Measurements from ENCODE around the gene CTIF. TPM values are rescaled to one million over a fixed set of nuclear protein-coding genes. Genes with fewer than 3 reads are reported as not detected.

The CTIF gene
- total RNA-seq, 1 donor from 2014 or later, result 35.1 TPM

DNA sequence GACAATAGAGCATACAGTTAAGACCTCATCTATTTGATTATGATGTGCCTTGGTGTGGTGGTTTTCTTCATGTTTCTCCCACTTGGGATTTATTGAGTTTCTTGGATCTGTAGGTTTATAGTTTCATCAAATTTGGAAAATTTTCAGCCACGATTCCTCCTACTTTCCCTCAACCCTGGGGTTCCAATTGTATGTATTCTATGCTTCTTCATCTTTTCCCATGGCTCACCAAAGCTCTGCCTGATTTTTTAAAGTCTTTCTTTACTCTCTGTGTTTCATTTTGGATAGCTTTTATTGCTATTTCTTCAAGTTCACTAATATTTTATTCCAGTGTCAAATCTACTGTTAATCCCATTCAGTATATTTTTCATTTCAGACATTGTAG is 132.7 kb downstream of the CTIF start:
- intact Hi-C loops (cut with DNase I), result loop anchor here (10.0 kb wide), 2 partner anchors 503 to 813 kb away; partner anchors contain the start of gene C18orf32
- DNase-seq (ENCODE audit: extremely low spot score in 2 of 2), result no peak

GRCh38 chr18:48672671-48673340 is 134.0 kb downstream of the CTIF start:
- Histone ChIP-seq H3K4me1 (peaks cover 21% of the 10 kb centered on the region), H3K9me3 (no peaks in the 10 kb centered on the region), H3K27me3 (no peaks in the 10 kb centered on the region), H3K27ac (no peak overlapping the region), H3K4me3 (no peak overlapping the region), H3K36me3 (peaks cover 0 to 12% of the 10 kb centered on the region in 2 donors)
- DNase-seq (ENCODE audit: extremely low spot score in 2 of 2), result no peak
- intact Hi-C loops (cut with DNase I), result loop anchor here (10.0 kb wide), 2 partner anchors 502 to 812 kb away; partner anchors contain the start of gene C18orf32
- TF ChIP-seq CTCF (IDR thresholded peaks at IDR 0.05) (no peak), POLR2AphosphoS5 (IDR thresholded peaks at IDR 0.05; ENCODE audit: insufficient read depth in 1 of 2, low read depth in 1 of 2) (no peak), POLR2A (IDR thresholded peaks at IDR 0.05) (no peak)

More for the DNA sequence above, 132.7 kb downstream of the CTIF start:
- Histone ChIP-seq H3K36me3 (peaks cover 0 to 14% of the 10 kb centered on the region in 2 donors), H3K4me3 (no peak overlapping the region), H3K27me3 (no peaks in the 10 kb centered on the region), H3K4me1 (peaks cover 15% of the 10 kb centered on the region), H3K9me3 (no peaks in the 10 kb centered on the region), H3K27ac (no peak overlapping the region)
- TF ChIP-seq POLR2AphosphoS5 (IDR thresholded peaks at IDR 0.05; ENCODE audit: insufficient read depth in 1 of 2, low read depth in 1 of 2), result no peak
- no peak for TF ChIP-seq POLR2A (IDR thresholded peaks at IDR 0.05)
- TF ChIP-seq CTCF (IDR thresholded peaks at IDR 0.05), result no peak

DNA sequence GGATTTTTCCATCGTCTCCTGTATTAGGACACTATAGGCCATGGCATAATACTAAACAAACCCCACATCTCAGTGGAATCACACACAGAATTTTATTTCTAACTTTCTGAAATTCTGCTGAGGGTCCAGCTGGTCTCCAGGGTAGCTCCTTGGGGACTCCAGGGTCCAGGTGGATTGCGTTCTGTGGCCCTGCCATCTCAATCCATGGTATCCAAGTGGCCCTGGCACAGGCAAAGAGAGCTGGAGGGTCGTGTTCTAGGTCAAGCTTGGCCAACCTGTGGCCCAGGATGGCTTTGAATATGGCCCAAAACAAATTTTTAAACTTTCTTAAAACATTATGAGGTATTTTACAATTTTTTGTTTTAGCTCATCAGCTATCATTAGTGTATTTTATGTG is 134.6 kb downstream of the CTIF start:
- Histone ChIP-seq H3K27ac (no peak overlapping the region), H3K4me3 (no peak overlapping the region), H3K9me3 (no peaks in the 10 kb centered on the region), H3K36me3 (peaks cover 0 to 12% of the 10 kb centered on the region in 2 donors), H3K27me3 (no peaks in the 10 kb centered on the region), H3K4me1 (peaks cover 21% of the 10 kb centered on the region)
- TF ChIP-seq POLR2AphosphoS5 (IDR thresholded peaks at IDR 0.05; ENCODE audit: insufficient read depth in 1 of 2, low read depth in 1 of 2), result no peak
- TF ChIP-seq CTCF (IDR thresholded peaks at IDR 0.05), result no peak
- TF ChIP-seq POLR2A (IDR thresholded peaks at IDR 0.05), result no peak
- DNase-seq (ENCODE audit: extremely low spot score in 2 of 2), result no peak
- intact Hi-C loops (cut with DNase I), result loop anchor here (10.0 kb wide), 2 partner anchors 501 to 811 kb away; partner anchors contain the start of gene C18orf32

DNA sequence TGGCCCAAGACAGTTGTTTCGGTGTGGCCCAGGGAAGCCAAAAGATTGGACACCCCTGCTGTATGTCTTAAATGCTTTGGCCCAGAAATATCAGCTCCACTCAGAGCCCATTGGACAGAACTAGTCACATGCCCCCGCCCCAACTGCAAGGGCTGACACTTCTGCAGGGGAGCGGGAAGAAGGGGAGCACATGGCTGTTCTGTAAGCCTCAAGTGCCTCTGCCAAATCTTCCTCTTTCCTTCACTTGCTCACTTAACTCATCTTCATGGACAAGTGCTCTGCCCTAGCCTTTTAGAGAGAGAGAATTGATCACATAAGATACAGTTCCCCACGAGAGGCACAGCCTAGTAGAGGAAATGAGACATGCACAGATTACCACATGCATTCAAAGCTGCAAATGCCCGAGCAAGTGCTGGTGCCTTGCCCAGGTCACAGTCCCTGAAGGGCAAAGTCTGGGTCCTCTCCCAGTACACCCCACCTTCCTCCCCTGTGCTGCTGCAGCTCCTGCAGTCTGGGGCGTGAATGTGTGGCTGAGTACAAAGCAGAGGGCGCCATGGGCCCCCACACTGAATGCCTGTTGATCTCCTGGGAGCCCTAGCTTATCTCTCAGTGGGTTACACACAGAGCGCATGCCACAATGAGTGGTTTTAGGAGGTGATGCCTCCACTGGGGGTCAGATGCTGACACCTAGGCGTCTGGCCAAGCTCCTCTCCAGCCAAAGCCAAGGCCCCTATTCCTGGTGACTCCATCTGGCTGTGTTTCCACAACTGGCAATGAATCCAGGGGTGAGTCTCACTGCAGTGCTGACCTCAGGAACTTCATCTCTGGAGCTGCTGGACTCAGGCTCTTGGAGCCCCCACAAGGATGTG is 135.3 kb downstream of the CTIF start:
- Histone ChIP-seq H3K4me3 (no peak overlapping the region), H3K27ac (no peak overlapping the region), H3K36me3 (peaks cover 0 to 12% of the 10 kb centered on the region in 2 donors), H3K4me1 (peaks cover 21% of the 10 kb centered on the region), H3K9me3 (no peaks in the 10 kb centered on the region), H3K27me3 (no peaks in the 10 kb centered on the region)
- DNase-seq (ENCODE audit: extremely low spot score in 2 of 2), result no peak
- intact Hi-C loops (cut with DNase I), result loop anchor here (10.0 kb wide), 2 partner anchors 501 to 811 kb away; partner anchors contain the start of gene C18orf32
- TF ChIP-seq CTCF (IDR thresholded peaks at IDR 0.05) (no peak), POLR2A (IDR thresholded peaks at IDR 0.05) (no peak), POLR2AphosphoS5 (IDR thresholded peaks at IDR 0.05; ENCODE audit: insufficient read depth in 1 of 2, low read depth in 1 of 2) (no peak)
